GM23248 (cell line): ENCODE data around the gene LBR.

Experiments used
- EZH2 ChIP-seq: fragments of 200-600 bp; sonication (generic); IDR thresholded peaks from 2 replicates; pipeline ENCODE4 v1.6.1; 2018; ENCODE audit warnings: antibody characterized with exemption, mild to moderate bottlenecking; ENCODE audit not compliant: insufficient read depth, poor library complexity, severe bottlenecking
- EZH2phosphoT487 ChIP-seq: fragments of 200-600 bp; sonication (generic); IDR thresholded peaks from 2 replicates; pipeline ENCODE4 v1.6.1; 2018; ENCODE audit warnings: antibody characterized with exemption, moderate library complexity, mild to moderate bottlenecking, low read depth; ENCODE audit not compliant: insufficient read depth

GRCh38 chr1:225451340-225451739 lies 23.5 kb upstream of the LBR start:
- no peak for TF ChIP-seq EZH2
- no peak for TF ChIP-seq EZH2phosphoT487
